Measurements from ENCODE around the gene GZMA.

Gene GZMA

DNA sequence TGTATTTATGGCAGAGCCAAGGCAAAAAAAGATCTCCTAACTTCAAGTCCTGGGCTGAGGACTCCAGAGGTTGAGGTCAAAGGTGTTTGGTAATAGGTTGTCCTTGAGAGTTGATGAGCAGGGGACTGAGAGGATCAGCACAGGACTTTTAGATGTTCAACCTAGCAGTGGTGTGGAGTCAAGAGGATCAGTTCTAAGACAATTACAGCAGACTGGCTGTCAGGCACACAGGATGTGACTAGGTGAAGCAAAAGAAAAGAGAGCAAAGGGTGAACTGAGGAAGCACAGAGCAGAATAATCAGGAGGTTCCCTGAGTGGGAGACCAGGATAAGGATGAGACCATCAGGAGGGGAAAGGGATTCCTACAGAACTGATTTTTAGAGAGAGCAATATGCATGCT is 10.9 kb downstream of the GZMA start:
- no peak for DNase-seq

DNA sequence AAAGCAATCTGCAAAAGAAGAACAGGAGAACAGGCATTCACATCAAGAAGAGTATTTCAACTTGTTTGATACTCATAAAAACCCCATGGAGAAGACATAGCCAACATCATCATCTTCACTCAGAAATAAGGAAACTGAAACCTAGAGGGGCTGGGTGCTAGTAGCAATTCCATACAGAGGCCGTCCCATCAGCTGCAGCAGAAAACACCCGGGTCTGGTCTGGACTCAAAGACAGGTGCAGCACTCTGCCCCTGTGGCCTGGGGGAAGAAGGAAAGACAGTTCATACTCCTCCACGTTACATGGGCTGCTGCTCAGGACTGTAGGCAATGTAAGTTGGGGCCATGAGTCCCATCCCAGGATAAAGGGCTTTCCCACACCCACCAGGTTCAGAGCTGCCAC is 11.6 kb downstream of the GZMA start:
- no peak for DNase-seq

DNA sequence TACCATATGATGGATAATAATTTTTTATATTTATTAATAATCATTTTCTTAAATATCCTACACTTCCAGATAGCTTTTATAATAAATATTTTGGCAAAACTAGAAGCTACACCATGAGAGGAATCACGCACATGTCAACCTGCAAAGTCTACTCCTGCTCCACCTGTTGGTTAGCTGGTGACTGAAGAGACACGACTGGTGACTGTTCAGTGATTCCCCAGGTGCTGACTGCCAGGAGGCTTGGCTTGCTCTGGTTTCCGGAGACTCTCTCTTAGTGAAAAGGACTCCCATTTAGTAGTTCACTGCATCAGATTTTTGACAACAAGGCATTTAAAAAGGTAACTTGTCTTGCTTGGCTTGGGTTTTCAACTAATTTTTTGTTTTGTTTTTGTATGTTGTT is 20.9 kb downstream of the GZMA start:
- DNase-seq = no peak

DNA sequence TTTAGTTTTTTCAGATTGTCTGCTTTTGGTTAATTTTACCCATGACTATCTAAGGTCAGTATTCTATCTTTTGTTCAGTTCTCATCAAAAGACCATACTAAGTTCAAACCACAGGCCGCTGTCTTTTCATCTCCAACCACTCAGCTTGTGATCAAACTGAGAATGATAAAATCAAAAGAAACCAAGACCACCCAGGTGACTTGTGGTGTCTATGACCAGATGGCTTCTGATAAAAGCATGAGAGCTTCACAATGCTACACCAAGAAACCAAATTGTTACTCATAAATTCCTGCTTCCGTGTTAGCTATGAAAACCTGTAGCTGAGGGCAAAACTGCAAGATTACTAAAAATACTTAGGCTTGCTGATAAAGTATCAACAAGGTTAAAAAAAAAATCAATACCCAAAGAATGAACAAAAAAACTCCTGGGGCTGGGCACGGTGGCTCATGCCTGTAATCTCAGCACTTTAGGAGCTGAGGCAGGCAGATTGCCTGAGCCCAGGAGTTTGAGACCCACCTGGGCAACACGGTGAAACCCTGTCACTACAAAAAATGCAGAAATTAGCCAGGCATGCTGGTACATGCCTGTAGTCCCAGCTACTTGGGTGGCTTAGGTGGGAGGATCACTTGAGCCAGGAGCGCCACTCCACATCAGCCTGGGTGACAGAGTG is 31.7 kb downstream of the GZMA start:
- no peak for DNase-seq

DNA sequence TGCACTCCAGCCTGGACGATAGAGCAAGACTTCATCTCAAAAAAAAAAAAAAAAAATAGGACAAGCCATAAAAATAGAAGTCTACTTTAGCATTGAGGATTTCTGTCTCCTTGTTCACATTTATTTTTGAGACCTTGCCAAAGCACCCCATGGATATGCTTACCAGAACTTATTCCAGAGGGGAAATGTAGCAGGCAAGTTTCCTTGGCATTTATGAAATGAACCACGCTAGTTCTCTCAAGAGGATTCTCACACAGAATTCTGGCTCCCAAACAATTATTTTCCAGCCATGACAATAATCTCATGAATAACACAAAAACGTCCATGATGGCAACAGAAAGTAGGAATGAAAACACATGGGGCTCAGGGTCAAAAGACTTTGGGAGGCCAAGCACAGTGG is 34.1 kb downstream of the GZMA start:
- no peak for DNase-seq

DNA sequence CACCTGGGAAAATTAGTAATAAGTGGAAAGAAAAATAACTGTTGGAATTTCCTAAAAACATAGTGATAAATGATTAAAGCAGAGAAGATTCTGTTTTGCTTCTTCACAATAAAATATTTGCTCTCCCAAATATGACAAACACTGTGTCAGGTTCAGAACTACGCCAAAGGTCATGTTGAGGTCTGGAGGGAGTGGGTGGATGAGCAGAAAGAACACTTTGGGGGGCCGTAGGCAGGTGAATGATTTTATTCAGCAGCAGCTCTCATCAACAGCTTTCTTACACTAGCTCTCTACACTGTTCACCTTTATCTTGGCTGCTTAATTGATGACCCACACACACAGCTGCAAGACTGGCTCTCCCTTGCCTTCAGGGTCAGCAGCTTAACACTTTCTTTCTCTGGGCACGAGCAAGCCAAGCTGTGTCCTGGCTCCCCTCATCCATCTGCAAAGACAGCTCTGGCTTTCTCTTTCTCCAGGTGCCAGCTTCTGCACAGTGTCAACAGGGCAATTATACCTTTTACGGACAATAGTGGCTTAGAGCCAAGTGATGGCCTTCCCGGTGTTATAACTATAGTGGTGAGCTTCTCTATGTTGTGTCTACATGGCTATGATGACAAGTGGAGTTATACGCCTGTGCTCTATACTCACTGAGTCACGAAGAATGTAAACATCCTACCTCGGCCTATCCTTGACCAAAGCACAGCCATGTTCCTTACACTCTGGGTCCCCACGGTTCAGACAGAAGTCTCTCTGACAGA is 38.6 kb downstream of the GZMA start:
- DNase-seq = no peak

DNA sequence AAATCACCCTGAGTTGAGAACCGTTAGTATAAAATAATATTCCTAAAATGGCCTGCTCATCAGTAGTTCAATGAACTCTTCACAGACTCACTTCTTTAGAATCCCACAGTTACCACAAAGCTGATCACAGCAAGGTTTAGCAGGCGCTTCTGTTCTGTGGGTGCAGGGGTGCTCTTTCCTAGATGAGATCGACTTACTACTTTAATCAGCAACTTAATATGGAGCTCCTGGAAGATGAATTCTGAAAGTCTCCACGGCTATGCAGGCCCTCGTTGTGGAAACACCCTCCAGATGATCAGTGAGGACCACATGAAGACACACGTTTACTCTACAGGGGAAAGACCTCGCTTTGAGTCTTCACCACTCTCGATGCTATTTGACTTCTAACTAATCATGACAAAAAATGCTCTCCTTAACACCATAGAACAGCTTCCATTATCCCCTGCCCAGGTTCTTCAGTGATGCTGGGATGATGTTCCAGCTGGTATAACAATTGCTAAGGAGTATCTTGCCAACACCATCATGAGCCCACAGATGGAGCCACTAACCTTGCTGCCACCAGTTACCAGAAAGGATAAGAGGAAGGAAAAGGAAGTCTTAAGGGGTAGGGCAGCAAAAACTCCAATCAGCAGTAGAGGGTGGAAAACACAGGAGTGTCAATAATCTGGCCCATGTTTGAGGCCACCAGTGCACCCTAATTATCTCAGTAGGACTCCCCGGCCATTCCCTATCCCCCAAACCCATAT is 39.7 kb downstream of the GZMA start:
- no peak for DNase-seq

DNA sequence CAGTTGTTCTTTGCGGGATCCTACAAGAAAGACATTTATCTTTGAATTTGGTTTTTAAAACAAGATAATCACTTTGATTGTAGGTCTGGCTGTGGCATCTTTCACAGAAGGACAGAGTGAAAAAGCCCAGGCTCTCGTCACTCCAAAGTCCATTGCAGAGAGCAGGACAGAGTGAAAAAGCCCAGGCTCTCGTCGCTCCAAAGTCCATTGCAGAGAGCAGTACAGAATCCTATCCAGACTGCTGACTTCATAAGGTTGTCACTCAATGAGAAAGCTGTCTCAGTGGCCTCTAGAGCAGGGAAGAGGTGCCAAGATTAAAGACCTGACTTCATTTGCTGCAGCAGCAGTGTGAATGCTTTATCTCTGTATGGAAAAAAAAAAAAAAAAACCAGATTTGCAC is 41.2 kb downstream of the GZMA start:
- no peak for DNase-seq

DNA sequence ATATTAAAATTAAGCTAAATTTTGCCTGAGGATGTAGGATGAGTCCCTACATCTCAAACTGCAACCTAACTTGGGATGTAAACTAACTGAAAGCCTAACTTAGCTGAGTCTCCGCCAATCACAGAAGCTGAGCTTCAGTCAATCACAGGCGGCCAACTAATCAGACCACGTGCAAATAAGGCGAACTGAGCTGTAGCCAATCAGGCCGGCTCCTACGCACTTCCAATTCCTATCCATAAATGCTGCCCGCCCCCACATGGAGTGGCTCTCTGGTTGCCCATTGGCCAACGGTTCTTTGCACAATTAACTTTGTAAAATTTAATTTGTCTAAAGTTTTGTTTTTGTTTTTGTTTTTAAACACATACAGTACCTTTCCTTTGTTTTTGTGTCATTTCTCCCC is 43.6 kb downstream of the GZMA start:
- no peak for DNase-seq

DNA sequence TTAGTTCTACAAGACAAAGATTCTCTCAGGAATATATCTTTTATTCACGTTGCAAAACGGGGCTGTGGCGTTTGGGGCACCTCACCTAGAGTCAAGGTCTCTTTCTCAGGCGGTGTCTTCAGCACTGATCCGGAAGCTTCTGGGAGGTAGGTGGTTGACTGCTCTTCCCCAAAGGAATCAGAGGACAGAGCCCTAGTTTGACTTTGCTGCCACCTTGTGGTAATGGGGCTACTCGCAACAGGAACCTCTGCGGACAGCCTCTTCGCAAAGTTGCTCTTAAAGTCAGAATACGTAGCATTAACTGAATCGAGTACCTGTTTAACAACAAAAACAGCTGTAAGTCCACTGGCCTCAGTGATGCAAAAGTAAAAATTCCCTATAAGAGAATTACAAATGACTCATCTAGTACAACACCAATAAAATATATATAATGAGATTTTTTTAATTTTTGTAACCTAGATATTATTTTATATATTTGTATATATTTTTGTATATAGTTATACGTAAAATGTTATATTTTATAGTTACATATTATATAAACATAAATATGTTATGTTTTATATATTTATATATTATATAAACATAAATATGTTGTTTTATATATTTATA is 44.2 kb downstream of the GZMA start:
- peak; percentile 83 for DNase-seq

DNA sequence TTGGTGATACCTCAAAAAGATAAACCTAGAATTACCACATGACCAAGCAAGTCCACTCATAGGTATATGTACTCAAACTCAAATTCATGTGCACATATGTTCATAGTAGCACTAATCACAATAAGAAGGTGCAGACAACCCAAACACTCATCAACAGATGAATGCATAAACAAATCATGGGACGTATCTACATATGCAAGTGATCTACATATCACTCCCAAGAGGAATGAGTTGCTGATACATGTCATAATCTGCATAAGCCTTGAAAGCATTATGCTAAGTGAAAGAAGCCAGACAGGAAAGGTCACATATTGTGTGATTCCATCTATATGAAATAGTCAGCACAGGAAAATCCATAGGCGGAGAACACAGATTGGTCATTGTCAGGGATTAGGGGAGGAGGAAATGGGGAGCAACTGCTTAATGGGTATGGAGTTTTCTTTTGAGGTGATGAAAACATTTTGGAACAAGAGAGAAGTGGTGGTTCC is 46.9 kb downstream of the GZMA start:
- DNase-seq = no peak

DNA sequence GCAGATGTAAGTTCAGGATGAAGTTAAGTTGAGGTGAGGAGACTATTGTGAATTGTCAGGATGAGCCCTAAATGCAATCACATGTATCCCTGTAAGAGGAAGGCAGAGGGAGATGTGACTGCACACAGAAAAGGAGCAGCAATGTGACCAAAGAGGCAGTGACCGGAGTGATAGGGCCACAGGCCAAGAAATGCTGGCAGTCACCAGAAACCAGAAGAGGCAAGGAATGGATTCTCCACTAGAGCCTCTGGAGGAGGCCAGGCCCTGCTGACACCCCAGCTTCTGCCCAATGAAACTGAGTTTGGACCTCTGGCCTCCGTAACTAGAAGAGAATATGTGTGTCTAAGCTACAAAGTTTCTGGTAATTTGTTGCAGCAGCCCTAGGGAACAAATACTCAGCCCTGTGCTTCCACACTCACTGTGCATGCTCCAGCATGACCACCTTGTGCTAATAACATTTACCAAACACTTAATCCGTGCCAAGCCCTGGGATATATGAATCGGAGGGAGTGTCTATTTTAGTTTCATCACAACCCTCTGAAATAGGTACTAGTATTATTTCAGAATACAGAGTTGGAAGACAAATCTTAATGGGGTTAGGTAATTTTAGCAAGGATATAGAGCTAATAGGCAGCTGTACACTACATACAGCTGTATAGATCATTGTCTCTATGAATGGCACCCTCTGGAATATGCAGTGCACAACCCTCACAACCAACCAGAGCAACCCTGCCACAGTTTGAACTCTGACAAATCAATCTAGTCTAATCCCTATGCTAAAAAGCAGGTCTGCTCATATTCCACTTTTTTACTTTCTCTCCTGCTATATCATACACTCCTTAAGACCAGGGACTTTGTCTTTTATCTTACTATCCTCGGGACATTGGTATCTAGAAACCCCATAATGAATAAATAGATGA is 49.7 kb downstream of the GZMA start:
- no peak for DNase-seq

DNA sequence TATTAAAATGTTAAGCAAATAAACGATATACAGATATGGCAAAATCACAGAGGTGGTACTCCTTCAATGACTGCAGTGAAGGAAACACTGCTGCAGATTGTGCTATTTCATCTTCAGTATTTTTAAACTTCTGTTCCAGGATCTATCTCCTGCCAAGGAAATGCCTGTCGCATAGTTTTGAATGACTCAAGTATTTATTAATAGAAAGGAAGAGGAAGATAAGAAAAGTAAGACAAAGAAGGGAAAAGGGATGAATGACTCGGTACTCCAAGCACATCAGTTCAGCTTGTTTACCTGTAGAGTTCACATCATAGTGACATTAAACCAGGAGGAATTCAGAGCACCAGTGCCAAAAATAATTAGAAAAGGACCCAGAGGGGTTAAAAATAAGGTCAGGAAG is 52.4 kb downstream of the GZMA start:
- no peak for DNase-seq
